ENCODE data around the gene SLC16A11. TPM values are rescaled to one million over a fixed set of nuclear protein-coding genes. Genes with fewer than 3 reads are reported as not detected.

Gene SLC16A11
- polyA plus RNA-seq, 2 of the 4 experiments (the other 2 are of a cell fraction): not detected

GRCh38 chr17:7016418-7016817 lies 27.5 kb downstream of the SLC16A11 start:
- POLR2A ChIA-PET: interaction anchor here (1.3 kb wide), 1 partner anchor 19 kb away, joined by 3 read pairs; the partner anchor contains the start of gene SLC16A13
- Histone ChIP-seq H3K9me3 (no peaks in the 10 kb centered on the region), H3K4me1 (peaks cover 27% of the 10 kb centered on the region), H3K27ac (no peak overlapping the region), H3K4me2 (no peak overlapping the region), H3K4me3 (no peak overlapping the region)
- no peak for ATAC-seq
- 88% methylated on average over 3 of the region's 3 CpGs for WGBS (ENCODE audit: missing lambda C conversion rate)
- DNase-seq (ENCODE audit: low read depth in 1 of 2, low spot score in 1 of 2): no peak
- CTCF ChIA-PET: interaction anchor here (0.7 to 11.4 kb wide), 13 partner anchors 9 to 544 kb away, joined by 3 to 77 read pairs (median 5); no protein-coding TSS in a partner anchor
- no peak for FAIRE-seq
- TF ChIP-seq HOXB13 (CRISPR knock-in tag; IDR thresholded peaks at IDR 0.05; ENCODE audit: low read depth): no peak
- no peak for TF ChIP-seq CBX2 (IDR thresholded peaks at IDR 0.05; ENCODE audit: borderline replicate concordance, low read depth)
- no peak for TF ChIP-seq NR3C1 (IDR thresholded peaks at IDR 0.05)
- no peak for TF ChIP-seq TFCP2L1 (CRISPR knock-in tag; IDR thresholded peaks at IDR 0.05)
- TF ChIP-seq RFX5 (IDR thresholded peaks at IDR 0.05): no peak
- TF ChIP-seq RNF2 (IDR thresholded peaks at IDR 0.05; ENCODE audit: borderline replicate concordance, low read depth): no peak
- TF ChIP-seq RAD21 (conservative IDR thresholded peaks at IDR 0.05 in 1 of 2, IDR thresholded peaks at IDR 0.05 in 1 of 2): no peak
- TF ChIP-seq FOXS1 (CRISPR knock-in tag; IDR thresholded peaks at IDR 0.05): no peak
- TF ChIP-seq POLR2A (IDR thresholded peaks at IDR 0.05; ENCODE audit: low read length): no peak
- TF ChIP-seq RARB (CRISPR knock-in tag; IDR thresholded peaks at IDR 0.05): no peak
- no peak for TF ChIP-seq ZNF302 (CRISPR knock-in tag; IDR thresholded peaks at IDR 0.05)
- TF ChIP-seq CHD2 (IDR thresholded peaks at IDR 0.05; ENCODE audit: low read length, partially characterized antibody): no peak
- TF ChIP-seq KDM5A (IDR thresholded peaks at IDR 0.05): no peak
- TF ChIP-seq NPAS2 (CRISPR knock-in tag; IDR thresholded peaks at IDR 0.05; ENCODE audit: borderline replicate concordance): no peak
- no peak for TF ChIP-seq CTCF (IDR thresholded peaks at IDR 0.05)
- no peak for TF ChIP-seq ELK1 (IDR thresholded peaks at IDR 0.05; ENCODE audit: low read depth, low read length)

GRCh38 chr17:7014995-7015958 lies 28.6 kb downstream of the SLC16A11 start:
- DNase-seq (ENCODE audit: low read depth in 1 of 2, low spot score in 1 of 2) (no peak), ATAC-seq (peak in 1 of 2 experiments; percentile 1; a peak in 5 of 6 replicates), FAIRE-seq (no peak)
- peak overlapping the region; percentile 90 to 99 for H3K27ac ChIP-seq
- H3K4me2 ChIP-seq: peak overlapping the region; percentile 88
- peak overlapping the region; percentile 81 for H3K4me3 ChIP-seq
- H3K9me3 ChIP-seq: no peaks in the 10 kb centered on the region
- WGBS (ENCODE audit: missing lambda C conversion rate): 46% methylated on average over 35 of the region's 56 CpGs
- TF ChIP-seq JUN (IDR thresholded peaks at IDR 0.05) (peak in 1 of 2 experiments; percentile 2; a peak in 3 of 5 replicates), TP53 (CRISPR knock-in tag; IDR thresholded peaks at IDR 0.05) (no peak), HOXA7 (CRISPR knock-in tag; IDR thresholded peaks at IDR 0.05) (no peak), CTCF (IDR thresholded peaks at IDR 0.05) (peak; percentile 19; the same call in 2 of the 3 replicates), EHF (CRISPR knock-in tag; IDR thresholded peaks at IDR 0.05) (no peak), ZC3H11A (IDR thresholded peaks at IDR 0.05) (no peak), POLR2AphosphoS2 (conservative IDR thresholded peaks at IDR 0.05; ENCODE audit: low read length) (no peak), POLR2A (IDR thresholded peaks at IDR 0.05; ENCODE audit: low read length) (peak; percentile 67), HMGXB4 (CRISPR knock-in tag; IDR thresholded peaks at IDR 0.05; ENCODE audit: borderline replicate concordance) (no peak), RCOR1 (IDR thresholded peaks at IDR 0.05; ENCODE audit: low read depth, low read length) (no peak)
- ChIA-PET CTCF (interaction anchor here (1.0 to 11.4 kb wide), 12 partner anchors 8 to 349 kb away, joined by 3 to 77 read pairs (median 6); no protein-coding TSS in a partner anchor), POLR2A (interaction anchor here (1.0 to 1.5 kb wide), 2 partner anchors 8 to 10 kb away, joined by 3 to 4 read pairs; no protein-coding TSS in a partner anchor)
- peaks cover 29% of the 10 kb centered on the region for H3K4me1 ChIP-seq
